ENCODE results near the gene PANK3.

The PANK3 gene

DNA sequence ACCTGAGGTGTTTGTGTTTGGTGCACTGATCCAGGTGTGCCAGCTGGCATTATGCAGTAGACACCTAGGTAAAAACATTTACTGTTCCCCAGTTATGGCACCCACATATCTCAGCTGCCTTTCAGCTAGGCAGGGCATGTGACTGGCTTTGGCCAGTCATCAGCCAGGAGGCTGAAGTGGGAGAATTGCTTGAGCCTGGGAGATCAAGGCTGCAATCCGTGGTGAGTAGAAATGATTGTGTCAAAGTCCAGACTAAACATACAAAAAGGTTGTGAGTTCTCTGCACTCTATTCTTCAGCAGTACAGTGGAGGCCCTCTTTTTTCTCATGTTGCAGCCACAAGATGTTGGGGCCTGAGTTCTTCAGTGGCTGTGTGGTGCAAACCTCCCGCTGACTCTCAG, 53.3 kb downstream of the PANK3 start:
- TF ChIP-seq, protein P1, sequence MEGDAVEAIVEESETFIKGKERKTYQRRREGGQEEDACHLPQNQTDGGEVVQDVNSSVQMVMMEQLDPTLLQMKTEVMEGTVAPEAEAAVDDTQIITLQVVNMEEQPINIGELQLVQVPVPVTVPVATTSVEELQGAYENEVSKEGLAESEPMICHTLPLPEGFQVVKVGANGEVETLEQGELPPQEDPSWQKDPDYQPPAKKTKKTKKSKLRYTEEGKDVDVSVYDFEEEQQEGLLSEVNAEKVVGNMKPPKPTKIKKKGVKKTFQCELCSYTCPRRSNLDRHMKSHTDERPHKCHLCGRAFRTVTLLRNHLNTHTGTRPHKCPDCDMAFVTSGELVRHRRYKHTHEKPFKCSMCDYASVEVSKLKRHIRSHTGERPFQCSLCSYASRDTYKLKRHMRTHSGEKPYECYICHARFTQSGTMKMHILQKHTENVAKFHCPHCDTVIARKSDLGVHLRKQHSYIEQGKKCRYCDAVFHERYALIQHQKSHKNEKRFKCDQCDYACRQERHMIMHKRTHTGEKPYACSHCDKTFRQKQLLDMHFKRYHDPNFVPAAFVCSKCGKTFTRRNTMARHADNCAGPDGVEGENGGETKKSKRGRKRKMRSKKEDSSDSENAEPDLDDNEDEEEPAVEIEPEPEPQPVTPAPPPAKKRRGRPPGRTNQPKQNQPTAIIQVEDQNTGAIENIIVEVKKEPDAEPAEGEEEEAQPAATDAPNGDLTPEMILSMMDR (IDR thresholded peaks at IDR 0.05; ENCODE audit: low read depth, low read length, missing control alignments), result no peak
- DNase-seq (ENCODE audit: low read depth), result no peak
- H3K4me3 ChIP-seq (ENCODE audit: low read depth, low read length), result no peak overlapping the region

- no peak overlapping the region for H3K4me3 ChIP-seq (ENCODE audit: low read depth, low read length)
- DNase-seq (ENCODE audit: low read depth), result no peak
- TF ChIP-seq, protein P1 (IDR thresholded peaks at IDR 0.05; ENCODE audit: low read depth, low read length, missing control alignments), result no peak
Observed at GRCh38 chr5:168513861-168514428, 65.2 kb downstream of the PANK3 start.

GRCh38 chr5:168502563-168503237, 76.5 kb downstream of the PANK3 start:
- TF ChIP-seq, protein P1 (IDR thresholded peaks at IDR 0.05; ENCODE audit: low read depth, low read length, missing control alignments), result no peak
- no peak for DNase-seq (ENCODE audit: low read depth)
- no peak overlapping the region for H3K4me3 ChIP-seq (ENCODE audit: low read depth, low read length)
